Stimulated activated effector memory CD8-positive, alpha-beta T cell treated with anti-CD3 and anti-CD28 coated beads, Interleukin-12 subunit alpha, Interleukin-12 subunit beta, amount 100 ng/mL, for 72 hours (primary cell): ENCODE measurements around the gene RIN2.
A peak's percentile ranks its signal among the peaks of the same experiment; 100 is the strongest.
"Not testable (repeated sequence)": the region's sequence is repeated elsewhere in the genome, so short reads cannot be mapped to it uniquely, and the experiment has no call there.

Experiments used
- ATAC-seq: fragments of 150-1000 bp; cut with Tn5 transposase; 2 replicates; pipeline ENCODE4 v1.10.0; 2021
- DNase-seq, 2 donors: peaks; one replicate each; pipeline ENCODE4 v3.0.0; 2021 to 2022; ENCODE audit warnings: low spot score in 2 of 2
- H3K27ac Mint-ChIP-seq: one replicate; pipeline ENCODE4 v1.8.0; 2022; ENCODE audit warnings: mild to moderate bottlenecking, mixed read lengths
- H3K36me3 Mint-ChIP-seq: one replicate; pipeline ENCODE4 v1.8.0; 2022; ENCODE audit warnings: mild to moderate bottlenecking, mixed read lengths
- H3K4me1 Mint-ChIP-seq: one replicate; pipeline ENCODE4 v1.8.0; 2022; ENCODE audit warnings: mixed read lengths
- H3K4me3 Mint-ChIP-seq: one replicate; pipeline ENCODE4 v1.8.0; 2022; ENCODE audit warnings: mild to moderate bottlenecking, mixed read lengths
- H3K9me3 Mint-ChIP-seq: one replicate; pipeline ENCODE4 v1.8.0; 2022; ENCODE audit warnings: mixed read lengths

Gene RIN2

GRCh38 chr20:19784511-19785172, 26.6 kb downstream of the RIN2 start:
- H3K36me3 Mint-ChIP-seq, result no peaks in the 10 kb centered on the region
- DNase-seq (peak in 1 of 2 donors; percentile 49), ATAC-seq (peak; percentile 49)
- no peak overlapping the region for H3K27ac Mint-ChIP-seq
- peaks cover 2% of the 10 kb centered on the region for H3K9me3 Mint-ChIP-seq
- H3K4me3 Mint-ChIP-seq, result no peak overlapping the region
- no peaks in the 10 kb centered on the region for H3K4me1 Mint-ChIP-seq

DNA sequence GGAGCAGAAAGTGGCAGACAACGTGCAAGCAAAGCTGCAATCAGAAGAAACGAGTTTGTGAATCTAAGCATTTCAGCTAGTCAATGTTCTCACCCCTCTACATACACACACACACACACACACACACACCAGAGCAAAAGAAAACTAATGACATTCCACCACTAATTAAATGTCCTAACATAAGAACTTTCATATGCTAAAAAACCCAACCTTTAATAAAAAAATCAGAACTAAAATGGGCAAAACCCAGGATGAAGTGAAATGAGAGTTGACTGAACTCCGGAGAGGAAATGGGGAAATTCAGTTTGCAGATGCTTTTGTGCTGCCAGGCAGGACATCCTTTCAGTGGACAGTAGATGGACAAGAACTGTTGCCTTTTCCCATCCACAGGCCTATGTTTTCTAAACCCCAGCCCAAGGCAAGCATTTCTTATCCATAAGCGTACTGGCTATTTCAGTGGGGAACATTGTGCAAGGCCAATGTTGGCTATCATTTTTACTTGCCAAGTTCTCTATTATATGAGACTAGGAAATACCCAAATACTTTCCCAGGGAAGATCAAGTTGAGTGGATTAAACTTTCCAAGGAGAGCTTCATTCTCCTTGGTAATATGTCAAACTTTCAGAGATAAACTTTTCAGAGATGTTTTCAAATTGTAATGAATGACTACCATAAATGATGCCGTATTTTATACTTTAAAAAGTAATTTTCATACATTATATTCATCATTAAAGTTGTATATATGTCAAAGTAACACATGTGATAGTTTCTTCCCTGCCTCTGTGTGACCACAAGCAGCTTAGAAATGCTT, 27.3 kb downstream of the RIN2 start:
- Mint-ChIP-seq H3K36me3 (no peaks in the 10 kb centered on the region), H3K9me3 (peaks cover 2% of the 10 kb centered on the region), H3K27ac (no peak overlapping the region), H3K4me1 (no peaks in the 10 kb centered on the region), H3K4me3 (no peak overlapping the region)
- no peak for DNase-seq
- ATAC-seq, result no peak

DNA sequence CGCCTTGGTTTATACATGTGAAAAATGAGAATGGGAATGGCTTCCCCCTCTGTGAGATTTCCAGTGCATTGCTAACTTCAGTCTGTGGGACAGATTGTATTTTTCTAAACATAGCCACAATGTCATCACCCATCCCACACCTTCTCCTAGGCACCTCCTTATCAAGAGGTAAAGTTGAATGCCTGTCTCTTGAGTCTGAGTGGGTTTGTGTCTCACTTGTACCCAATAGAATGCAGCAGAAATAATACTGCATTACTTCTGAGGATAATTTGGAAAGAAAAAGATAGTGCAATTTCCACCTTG, 27.9 kb downstream of the RIN2 start:
- no peaks in the 10 kb centered on the region for H3K4me1 Mint-ChIP-seq
- peaks cover 2% of the 10 kb centered on the region for H3K9me3 Mint-ChIP-seq
- DNase-seq (no peak), ATAC-seq (no peak)
- no peak overlapping the region for H3K4me3 Mint-ChIP-seq
- H3K27ac Mint-ChIP-seq, result no peak overlapping the region
- H3K36me3 Mint-ChIP-seq, result no peaks in the 10 kb centered on the region

DNA sequence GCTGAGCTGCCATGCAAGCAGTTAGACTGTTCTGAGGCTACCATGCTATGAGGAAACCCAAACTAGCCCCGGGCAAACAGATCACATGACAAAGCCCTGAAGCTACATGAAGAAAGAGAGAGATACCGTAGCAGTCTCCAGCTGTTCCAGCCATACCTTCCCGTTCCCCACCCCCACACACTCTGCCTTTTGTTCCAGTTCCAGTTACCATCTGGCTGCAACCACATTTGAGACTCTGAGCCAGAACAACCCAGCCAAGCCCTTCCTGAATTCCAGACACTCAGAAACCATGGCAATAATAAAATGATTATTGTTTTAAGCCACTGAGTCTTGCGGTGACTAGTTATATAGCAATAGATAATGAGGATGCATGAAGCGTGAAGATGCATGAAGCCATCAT, 28.3 kb downstream of the RIN2 start:
- no peaks in the 10 kb centered on the region for H3K36me3 Mint-ChIP-seq
- no peak for DNase-seq
- no peak overlapping the region for H3K4me3 Mint-ChIP-seq
- ATAC-seq, result no peak
- no peak overlapping the region for H3K27ac Mint-ChIP-seq
- peaks cover 2% of the 10 kb centered on the region for H3K9me3 Mint-ChIP-seq
- no peaks in the 10 kb centered on the region for H3K4me1 Mint-ChIP-seq

DNA sequence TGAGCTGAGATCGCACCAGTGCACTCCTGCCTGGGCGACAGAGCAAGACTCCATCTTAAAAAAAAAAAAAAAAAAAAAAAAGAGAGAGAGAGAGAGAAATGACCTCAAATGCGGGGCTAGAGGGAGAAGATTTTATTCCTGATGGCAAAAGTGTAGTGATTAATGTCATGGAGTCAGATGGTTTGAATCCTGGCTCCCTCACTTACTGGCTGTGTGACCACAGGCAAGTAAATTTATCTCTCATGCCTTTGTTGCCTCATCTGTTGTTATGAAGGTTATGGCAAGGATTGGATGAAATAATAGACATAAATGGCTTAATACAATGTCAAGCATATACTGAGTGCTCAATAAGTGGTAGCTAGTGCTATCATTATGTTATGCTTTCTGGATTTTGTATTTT, 29.3 kb downstream of the RIN2 start:
- Mint-ChIP-seq H3K27ac (no peak overlapping the region), H3K4me1 (no peaks in the 10 kb centered on the region), H3K4me3 (no peak overlapping the region), H3K36me3 (no peaks in the 10 kb centered on the region), H3K9me3 (peaks cover 2% of the 10 kb centered on the region)
- DNase-seq (no peak), ATAC-seq (no peak)

DNA sequence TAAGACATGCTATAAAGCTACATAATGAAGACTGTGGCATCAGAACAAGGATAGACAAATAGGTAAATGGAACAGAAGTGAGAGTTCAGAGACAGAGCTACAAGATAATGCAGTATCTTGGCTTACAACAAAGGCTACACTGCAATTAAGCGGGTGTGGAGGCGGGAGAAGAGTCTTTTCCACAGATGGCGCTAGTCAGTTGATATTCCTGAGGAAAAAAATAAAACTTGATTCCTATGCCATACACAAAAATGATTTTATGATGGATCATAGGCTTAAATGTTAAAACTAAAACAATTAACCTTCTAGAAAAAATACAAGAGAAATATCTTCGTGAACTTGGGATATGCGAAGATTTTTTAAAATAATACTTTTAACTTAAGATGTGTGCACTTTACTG, 31.0 kb downstream of the RIN2 start:
- DNase-seq (no peak), ATAC-seq (no peak)
- H3K9me3 Mint-ChIP-seq, result peaks cover 2% of the 10 kb centered on the region
- H3K4me3 Mint-ChIP-seq, result no peak overlapping the region
- H3K27ac Mint-ChIP-seq, result no peak overlapping the region
- no peaks in the 10 kb centered on the region for H3K4me1 Mint-ChIP-seq
- no peaks in the 10 kb centered on the region for H3K36me3 Mint-ChIP-seq

GRCh38 chr20:19789446-19789845, 31.4 kb downstream of the RIN2 start:
- no peaks in the 10 kb centered on the region for H3K4me1 Mint-ChIP-seq
- no peak for DNase-seq
- no peak overlapping the region for H3K4me3 Mint-ChIP-seq
- no peaks in the 10 kb centered on the region for H3K36me3 Mint-ChIP-seq
- no peak for ATAC-seq
- H3K27ac Mint-ChIP-seq, result no peak overlapping the region
- H3K9me3 Mint-ChIP-seq, result peaks cover 2% of the 10 kb centered on the region

DNA sequence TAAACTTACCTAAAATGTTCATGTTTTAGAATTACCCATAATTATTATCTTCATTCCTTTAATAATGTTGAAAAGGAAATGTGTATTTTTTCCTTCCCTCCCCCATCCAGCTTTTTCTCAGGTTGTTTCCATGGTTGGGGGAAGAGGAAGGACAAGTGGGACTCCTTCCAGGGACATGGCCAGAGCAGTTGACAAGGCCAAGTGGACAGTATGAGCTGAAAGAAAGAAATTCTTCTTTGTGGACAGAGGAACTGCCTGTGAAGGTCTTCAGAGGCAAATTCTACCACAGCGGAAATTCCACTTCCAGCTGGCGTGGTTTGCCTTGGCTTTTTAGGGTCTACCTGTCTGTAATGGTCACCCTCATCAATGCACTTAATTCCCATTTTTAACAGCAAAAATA, 33.8 kb downstream of the RIN2 start:
- Mint-ChIP-seq H3K27ac (no peak overlapping the region), H3K9me3 (peaks cover 2% of the 10 kb centered on the region), H3K4me1 (no peaks in the 10 kb centered on the region), H3K36me3 (no peaks in the 10 kb centered on the region), H3K4me3 (no peak overlapping the region)
- no peak for DNase-seq
- no peak for ATAC-seq

DNA sequence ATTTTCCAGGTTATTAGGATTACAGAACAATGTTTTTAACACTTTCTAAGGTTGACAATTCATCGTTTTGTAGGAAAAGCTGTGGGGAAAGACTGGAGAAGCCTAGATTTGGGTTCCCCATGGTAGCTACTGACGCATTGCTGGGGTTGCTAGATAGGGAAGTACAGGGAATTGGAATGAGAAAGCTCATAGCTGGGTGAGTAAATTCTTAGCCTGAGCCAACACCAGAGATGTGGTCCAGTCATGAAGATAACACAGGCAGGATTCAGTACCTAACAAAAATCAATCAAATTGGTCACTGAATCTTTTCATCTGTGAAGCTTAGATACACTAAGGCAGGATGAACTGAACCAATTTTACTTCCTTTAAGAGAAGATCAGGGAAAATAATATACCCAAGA, 35.7 kb downstream of the RIN2 start:
- ATAC-seq, result no peak
- Mint-ChIP-seq H3K27ac (no peak overlapping the region), H3K9me3 (peaks cover 2% of the 10 kb centered on the region), H3K4me1 (no peaks in the 10 kb centered on the region), H3K36me3 (no peaks in the 10 kb centered on the region), H3K4me3 (no peak overlapping the region)
- DNase-seq, result no peak

DNA sequence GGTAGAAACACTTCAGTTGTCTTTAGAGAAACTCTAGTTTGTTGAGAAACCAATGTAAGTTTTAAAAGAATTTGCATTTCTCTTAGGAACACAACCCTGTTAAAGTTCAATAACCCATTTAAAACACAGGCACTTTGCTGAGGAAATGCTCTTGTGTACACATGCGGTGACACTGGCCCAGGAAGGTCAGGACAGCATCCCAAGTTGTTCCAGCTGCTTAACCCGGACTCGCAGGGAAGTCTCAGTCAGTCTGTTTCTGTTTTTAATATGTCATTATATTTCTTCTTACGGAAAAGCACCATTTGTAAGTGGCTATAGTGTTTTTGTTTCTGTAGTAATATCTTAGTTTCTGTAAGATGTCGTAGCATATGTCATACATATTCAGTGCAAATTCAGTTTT, 36.9 kb downstream of the RIN2 start:
- ATAC-seq (no peak), DNase-seq (no peak)
- H3K4me1 Mint-ChIP-seq, result no peaks in the 10 kb centered on the region
- H3K36me3 Mint-ChIP-seq, result no peaks in the 10 kb centered on the region
- H3K27ac Mint-ChIP-seq, result no peak overlapping the region
- no peak overlapping the region for H3K4me3 Mint-ChIP-seq
- H3K9me3 Mint-ChIP-seq, result peaks cover 3% of the 10 kb centered on the region

GRCh38 chr20:19799325-19799724, 41.3 kb downstream of the RIN2 start:
- DNase-seq, result no peak
- H3K36me3 Mint-ChIP-seq, result no peaks in the 10 kb centered on the region
- no peak overlapping the region for H3K4me3 Mint-ChIP-seq
- H3K9me3 Mint-ChIP-seq, result peaks cover 3% of the 10 kb centered on the region
- no peak for ATAC-seq
- H3K27ac Mint-ChIP-seq, result no peak overlapping the region
- no peaks in the 10 kb centered on the region for H3K4me1 Mint-ChIP-seq

DNA sequence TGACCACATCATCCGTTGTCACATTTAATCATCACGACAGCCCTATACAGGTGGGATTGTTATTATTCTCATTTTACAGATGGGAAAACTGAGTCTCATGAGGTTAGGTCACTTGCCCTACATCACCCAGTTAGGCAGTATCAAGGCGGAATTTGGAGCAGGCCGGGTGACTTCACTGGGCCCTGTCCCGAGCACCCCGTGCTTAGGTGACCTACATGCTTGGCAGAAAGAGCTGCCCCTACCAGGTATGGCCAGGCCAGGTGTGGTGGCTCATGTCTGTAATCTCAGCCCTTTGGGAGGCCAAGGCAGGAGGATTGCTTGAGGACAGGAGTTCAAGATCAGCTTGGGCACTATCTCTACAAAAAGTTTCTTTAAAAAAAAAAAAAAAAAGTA, 44.0 kb downstream of the RIN2 start:
- Mint-ChIP-seq H3K9me3 (peaks cover 3% of the 10 kb centered on the region), H3K36me3 (no peaks in the 10 kb centered on the region), H3K4me1 (no peaks in the 10 kb centered on the region), H3K27ac (no peak overlapping the region), H3K4me3 (no peak overlapping the region)
- ATAC-seq (no peak), DNase-seq (no peak)

DNA sequence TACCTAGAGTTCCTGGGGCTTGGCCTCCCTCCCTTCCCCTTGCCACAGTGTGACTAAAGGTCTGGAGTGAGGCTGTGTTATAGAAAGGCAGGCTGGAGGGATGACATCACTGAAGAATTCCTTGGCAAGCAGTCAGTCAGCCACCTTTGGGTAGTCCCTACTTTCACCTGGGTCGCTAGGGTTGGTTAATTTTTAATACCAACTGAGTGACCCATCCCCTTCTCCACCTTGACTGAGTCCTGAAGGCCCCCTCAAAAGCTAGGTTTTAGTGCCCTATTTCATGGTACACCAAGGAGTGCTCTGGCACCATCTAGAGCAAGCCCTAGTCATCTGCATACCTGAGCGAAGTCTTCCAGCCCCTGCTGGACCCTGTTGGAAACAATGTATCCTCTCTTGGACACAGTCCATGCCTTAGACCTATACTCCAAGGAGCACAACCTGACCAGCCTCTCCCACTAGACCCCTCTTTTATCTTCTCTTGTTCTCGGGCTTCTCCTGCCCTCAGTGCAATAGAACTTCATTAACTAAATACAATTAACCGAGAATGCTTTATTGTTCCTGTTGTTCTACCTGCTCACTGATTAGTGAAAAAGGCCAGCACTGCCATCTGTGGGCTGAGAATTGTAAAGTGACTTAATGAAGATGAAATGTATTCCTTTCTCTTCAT, 44.6 kb downstream of the RIN2 start:
- peaks cover 3% of the 10 kb centered on the region for H3K9me3 Mint-ChIP-seq
- H3K4me1 Mint-ChIP-seq, result no peaks in the 10 kb centered on the region
- H3K4me3 Mint-ChIP-seq, result no peak overlapping the region
- H3K27ac Mint-ChIP-seq, result no peak overlapping the region
- ATAC-seq (no peak), DNase-seq (no peak)
- no peaks in the 10 kb centered on the region for H3K36me3 Mint-ChIP-seq

DNA sequence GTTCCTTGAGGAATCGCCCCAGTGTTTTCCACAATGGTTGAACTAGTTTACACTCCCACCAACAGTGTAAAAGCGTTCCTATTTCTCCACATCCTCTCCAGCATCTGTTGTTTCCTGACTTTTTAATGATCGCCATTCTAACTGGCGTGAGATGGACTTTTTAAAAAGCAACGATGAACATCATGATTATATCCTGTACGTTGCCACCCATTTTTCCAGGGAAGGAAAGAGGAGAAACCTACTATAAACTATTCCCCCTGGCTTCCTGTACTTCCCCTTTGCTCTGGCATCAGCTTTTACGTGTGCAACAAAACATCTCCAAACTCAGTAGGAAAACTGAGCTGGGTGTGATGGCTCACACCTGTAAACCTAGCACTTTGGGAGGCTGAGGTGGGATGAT, 48.2 kb downstream of the RIN2 start:
- H3K27ac Mint-ChIP-seq, H3K4me1 Mint-ChIP-seq, H3K9me3 Mint-ChIP-seq, H3K36me3 Mint-ChIP-seq, ATAC-seq, H3K4me3 Mint-ChIP-seq, DNase-seq: not testable (repeated sequence)

GRCh38 chr20:19806806-19807190, 48.7 kb downstream of the RIN2 start:
- no peak for ATAC-seq
- Mint-ChIP-seq H3K4me3 (no peak overlapping the region), H3K9me3 (no peaks in the 10 kb centered on the region), H3K27ac (no peak overlapping the region), H3K36me3 (no peaks in the 10 kb centered on the region), H3K4me1 (no peaks in the 10 kb centered on the region)
- no peak for DNase-seq
